Measurements from ENCODE around the gene KRT79.

GRCh38 chr12:52781399-52782082 is 52.6 kb downstream of the KRT79 start:
- TF ChIP-seq CTCF (IDR thresholded peaks at IDR 0.05; ENCODE audit: low read depth, low read length, missing input control): no peak
- TF ChIP-seq SP1 (IDR thresholded peaks at IDR 0.05): no peak
- TF ChIP-seq RAD21 (IDR thresholded peaks at IDR 0.05): no peak
- no peak for TF ChIP-seq ZBTB33 (IDR thresholded peaks at IDR 0.05)
- TF ChIP-seq, protein P1, sequence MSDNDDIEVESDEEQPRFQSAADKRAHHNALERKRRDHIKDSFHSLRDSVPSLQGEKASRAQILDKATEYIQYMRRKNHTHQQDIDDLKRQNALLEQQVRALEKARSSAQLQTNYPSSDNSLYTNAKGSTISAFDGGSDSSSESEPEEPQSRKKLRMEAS (IDR thresholded peaks at IDR 0.05): no peak
- TF ChIP-seq GABPA (IDR thresholded peaks at IDR 0.05 in 1 of 2, conservative IDR thresholded peaks at IDR 0.05 in 1 of 2): no peak
- TF ChIP-seq, protein P2, sequence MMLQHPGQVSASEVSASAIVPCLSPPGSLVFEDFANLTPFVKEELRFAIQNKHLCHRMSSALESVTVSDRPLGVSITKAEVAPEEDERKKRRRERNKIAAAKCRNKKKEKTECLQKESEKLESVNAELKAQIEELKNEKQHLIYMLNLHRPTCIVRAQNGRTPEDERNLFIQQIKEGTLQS (IDR thresholded peaks at IDR 0.05): no peak
- TF ChIP-seq REST (IDR thresholded peaks at IDR 0.05): no peak
- no peak for TF ChIP-seq TAF1 (conservative IDR thresholded peaks at IDR 0.05)
- TF ChIP-seq JUND (IDR thresholded peaks at IDR 0.05): no peak
- TF ChIP-seq EGR1 (IDR thresholded peaks at IDR 0.05; ENCODE audit: low read depth in 2 of 2): no peak
- no peak for TF ChIP-seq RXRA (IDR thresholded peaks at IDR 0.05)
- TF ChIP-seq YY1 (IDR thresholded peaks at IDR 0.05): no peak
